Measurements from ENCODE around the gene APMAP.

The APMAP gene

DNA sequence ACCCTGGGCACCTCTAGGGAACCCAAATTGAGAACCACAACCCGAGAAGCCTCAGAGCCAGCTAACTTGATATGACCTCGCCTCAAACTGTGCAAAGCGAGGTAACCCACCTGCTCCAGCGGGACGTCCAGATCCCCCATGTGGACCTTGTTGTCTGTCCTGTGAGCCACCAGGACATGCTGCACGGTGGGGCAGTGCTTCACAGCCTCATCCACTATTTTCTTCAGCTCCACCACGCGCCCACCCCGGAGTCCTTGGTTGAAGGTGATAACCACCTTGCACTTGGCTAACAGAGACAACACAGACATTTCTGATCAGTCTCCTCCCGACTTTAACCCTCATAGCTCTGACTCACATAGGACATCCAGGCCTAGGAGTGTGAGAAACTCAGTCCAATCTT is 30.8 kb upstream of the APMAP start:
- 0 out of 2 replicates have a peak, but pooled peaks cover 5% of the 10 kb centered on the region for H3F3A ChIP-seq (ENCODE audit: insufficient read depth, low read length)
- no peaks in the 10 kb centered on the region; the same call in 1 of the 2 replicates for H3K36me3 ChIP-seq (replicated peaks; ENCODE audit: insufficient read depth, low read length)
- TF ChIP-seq EZH2 (optimal IDR thresholded peaks at IDR 0.05; ENCODE audit: low read depth, low read length): no peak
- no peak for TF ChIP-seq EZH2phosphoT487 (IDR thresholded peaks at IDR 0.05; ENCODE audit: low read length)
- TF ChIP-seq, protein P1, sequence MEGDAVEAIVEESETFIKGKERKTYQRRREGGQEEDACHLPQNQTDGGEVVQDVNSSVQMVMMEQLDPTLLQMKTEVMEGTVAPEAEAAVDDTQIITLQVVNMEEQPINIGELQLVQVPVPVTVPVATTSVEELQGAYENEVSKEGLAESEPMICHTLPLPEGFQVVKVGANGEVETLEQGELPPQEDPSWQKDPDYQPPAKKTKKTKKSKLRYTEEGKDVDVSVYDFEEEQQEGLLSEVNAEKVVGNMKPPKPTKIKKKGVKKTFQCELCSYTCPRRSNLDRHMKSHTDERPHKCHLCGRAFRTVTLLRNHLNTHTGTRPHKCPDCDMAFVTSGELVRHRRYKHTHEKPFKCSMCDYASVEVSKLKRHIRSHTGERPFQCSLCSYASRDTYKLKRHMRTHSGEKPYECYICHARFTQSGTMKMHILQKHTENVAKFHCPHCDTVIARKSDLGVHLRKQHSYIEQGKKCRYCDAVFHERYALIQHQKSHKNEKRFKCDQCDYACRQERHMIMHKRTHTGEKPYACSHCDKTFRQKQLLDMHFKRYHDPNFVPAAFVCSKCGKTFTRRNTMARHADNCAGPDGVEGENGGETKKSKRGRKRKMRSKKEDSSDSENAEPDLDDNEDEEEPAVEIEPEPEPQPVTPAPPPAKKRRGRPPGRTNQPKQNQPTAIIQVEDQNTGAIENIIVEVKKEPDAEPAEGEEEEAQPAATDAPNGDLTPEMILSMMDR (IDR thresholded peaks at IDR 0.05; ENCODE audit: low read length): no peak
- no peak overlapping the region for H3K4me3 ChIP-seq (ENCODE audit: low read length)
- H3K79me2 ChIP-seq (ENCODE audit: low read length): peaks cover 75% of the 10 kb centered on the region
- H3K9me3 ChIP-seq (replicated peaks; ENCODE audit: insufficient read depth, low read length): no peaks in the 10 kb centered on the region
- H3K27me3 ChIP-seq (replicated peaks; ENCODE audit: insufficient read depth, low read length): no peaks in the 10 kb centered on the region
- H3K4me1 ChIP-seq (ENCODE audit: low read length): peaks cover 10% of the 10 kb centered on the region
- no peak overlapping the region for H2AFZ ChIP-seq (ENCODE audit: low read length)
- no peak for DNase-seq
- H3K27ac ChIP-seq (ENCODE audit: low read length): no peak overlapping the region
- no peak overlapping the region for H3K4me2 ChIP-seq (ENCODE audit: low read depth, low read length)
- no peaks in the 10 kb centered on the region for H3K9me2 ChIP-seq (replicated peaks; ENCODE audit: insufficient read depth, low read length)
- no peak overlapping the region for H3K9ac ChIP-seq (ENCODE audit: low read length)
- H4K20me1 ChIP-seq (ENCODE audit: insufficient read depth, low read length): no peaks in the 10 kb centered on the region

DNA sequence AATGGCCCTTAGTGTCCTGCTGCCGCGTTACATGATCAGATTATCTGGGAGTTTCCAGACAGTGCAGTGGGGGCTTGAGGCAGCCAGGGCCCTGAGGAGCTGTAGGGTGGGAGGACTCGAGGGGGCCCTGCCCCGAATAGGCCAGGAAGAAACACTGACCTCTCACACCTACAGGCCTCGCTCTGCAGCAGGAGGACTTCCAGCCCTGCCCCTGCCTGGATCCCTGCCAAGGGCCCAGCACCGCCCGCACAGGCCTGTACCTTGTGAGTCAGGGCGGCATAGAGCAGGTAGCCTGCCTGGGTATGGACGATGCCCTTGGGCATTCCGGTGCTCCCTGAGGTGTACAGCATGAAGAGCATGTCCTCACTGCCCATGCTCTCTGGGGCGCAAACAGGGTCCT is 30.1 kb upstream of the APMAP start:
- Histone ChIP-seq H3K9me3 (replicated peaks; ENCODE audit: insufficient read depth, low read length) (no peaks in the 10 kb centered on the region), H3K4me1 (ENCODE audit: low read length) (peaks cover 17% of the 10 kb centered on the region), H3K27ac (ENCODE audit: low read length) (no peak overlapping the region), H3F3A (ENCODE audit: insufficient read depth, low read length) (peaks cover 11% of the 10 kb centered on the region; the same call in 1 of the 2 replicates), H3K27me3 (replicated peaks; ENCODE audit: insufficient read depth, low read length) (no peaks in the 10 kb centered on the region), H3K9me2 (replicated peaks; ENCODE audit: insufficient read depth, low read length) (no peaks in the 10 kb centered on the region), H3K4me2 (ENCODE audit: low read depth, low read length) (no peak overlapping the region), H4K20me1 (ENCODE audit: insufficient read depth, low read length) (no peaks in the 10 kb centered on the region), H3K79me2 (ENCODE audit: low read length) (peaks cover 69% of the 10 kb centered on the region), H3K36me3 (replicated peaks; ENCODE audit: insufficient read depth, low read length) (no peaks in the 10 kb centered on the region; the same call in 1 of the 2 replicates), H3K9ac (ENCODE audit: low read length) (no peak overlapping the region), H2AFZ (ENCODE audit: low read length) (no peak overlapping the region), H3K4me3 (ENCODE audit: low read length) (no peak overlapping the region)
- DNase-seq: no peak
- TF ChIP-seq EZH2phosphoT487 (IDR thresholded peaks at IDR 0.05; ENCODE audit: low read length): no peak
- TF ChIP-seq EZH2 (optimal IDR thresholded peaks at IDR 0.05; ENCODE audit: low read depth, low read length): no peak
- TF ChIP-seq, protein P1 (IDR thresholded peaks at IDR 0.05; ENCODE audit: low read length): no peak

DNA sequence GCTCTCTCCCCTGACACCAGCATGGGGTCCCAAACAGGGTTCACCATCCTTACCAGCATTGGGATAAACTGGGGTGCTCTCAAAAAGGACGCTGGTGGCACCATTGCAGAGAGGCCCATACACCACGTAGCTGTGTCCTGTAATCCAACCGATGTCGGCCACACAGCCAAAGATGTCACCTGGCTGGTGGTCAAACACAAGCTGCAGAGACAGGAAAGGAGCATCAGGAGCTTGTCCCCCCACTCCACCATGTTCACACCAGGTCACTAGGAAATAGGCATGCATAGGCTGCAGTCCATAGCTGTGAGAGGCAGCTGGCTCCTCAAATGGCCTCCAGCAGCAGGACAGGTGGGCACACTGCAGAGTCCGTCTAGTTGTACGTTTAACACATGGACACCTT is 28.8 kb upstream of the APMAP start:
- H3K27me3 ChIP-seq (replicated peaks; ENCODE audit: insufficient read depth, low read length): no peaks in the 10 kb centered on the region
- H3K4me2 ChIP-seq (ENCODE audit: low read depth, low read length): no peak overlapping the region
- no peaks in the 10 kb centered on the region for H4K20me1 ChIP-seq (ENCODE audit: insufficient read depth, low read length)
- no peak overlapping the region for H3K27ac ChIP-seq (ENCODE audit: low read length)
- peaks cover 61% of the 10 kb centered on the region for H3K79me2 ChIP-seq (ENCODE audit: low read length)
- no peak overlapping the region for H3K9ac ChIP-seq (ENCODE audit: low read length)
- H3K36me3 ChIP-seq (replicated peaks; ENCODE audit: insufficient read depth, low read length): no peaks in the 10 kb centered on the region; the same call in 1 of the 2 replicates
- peaks cover 29% of the 10 kb centered on the region for H3K4me1 ChIP-seq (ENCODE audit: low read length)
- no peak overlapping the region for H2AFZ ChIP-seq (ENCODE audit: low read length)
- H3K9me3 ChIP-seq (replicated peaks; ENCODE audit: insufficient read depth, low read length): no peaks in the 10 kb centered on the region
- H3K9me2 ChIP-seq (replicated peaks; ENCODE audit: insufficient read depth, low read length): no peaks in the 10 kb centered on the region
- peaks cover 24% of the 10 kb centered on the region for H3F3A ChIP-seq (ENCODE audit: insufficient read depth, low read length)
- DNase-seq: no peak
- H3K4me3 ChIP-seq (ENCODE audit: low read length): no peak overlapping the region
- TF ChIP-seq EZH2 (optimal IDR thresholded peaks at IDR 0.05; ENCODE audit: low read depth, low read length) (no peak), EZH2phosphoT487 (IDR thresholded peaks at IDR 0.05; ENCODE audit: low read length) (no peak)
- TF ChIP-seq, protein P1 (IDR thresholded peaks at IDR 0.05; ENCODE audit: low read length): no peak
